ENCODE measurements around the gene MLH1.

- TF ChIP-seq, protein P1, sequence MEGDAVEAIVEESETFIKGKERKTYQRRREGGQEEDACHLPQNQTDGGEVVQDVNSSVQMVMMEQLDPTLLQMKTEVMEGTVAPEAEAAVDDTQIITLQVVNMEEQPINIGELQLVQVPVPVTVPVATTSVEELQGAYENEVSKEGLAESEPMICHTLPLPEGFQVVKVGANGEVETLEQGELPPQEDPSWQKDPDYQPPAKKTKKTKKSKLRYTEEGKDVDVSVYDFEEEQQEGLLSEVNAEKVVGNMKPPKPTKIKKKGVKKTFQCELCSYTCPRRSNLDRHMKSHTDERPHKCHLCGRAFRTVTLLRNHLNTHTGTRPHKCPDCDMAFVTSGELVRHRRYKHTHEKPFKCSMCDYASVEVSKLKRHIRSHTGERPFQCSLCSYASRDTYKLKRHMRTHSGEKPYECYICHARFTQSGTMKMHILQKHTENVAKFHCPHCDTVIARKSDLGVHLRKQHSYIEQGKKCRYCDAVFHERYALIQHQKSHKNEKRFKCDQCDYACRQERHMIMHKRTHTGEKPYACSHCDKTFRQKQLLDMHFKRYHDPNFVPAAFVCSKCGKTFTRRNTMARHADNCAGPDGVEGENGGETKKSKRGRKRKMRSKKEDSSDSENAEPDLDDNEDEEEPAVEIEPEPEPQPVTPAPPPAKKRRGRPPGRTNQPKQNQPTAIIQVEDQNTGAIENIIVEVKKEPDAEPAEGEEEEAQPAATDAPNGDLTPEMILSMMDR (IDR thresholded peaks at IDR 0.05; ENCODE audit: low read length), result peak; percentile 19; the same call in 1 of the 2 replicates
- TF ChIP-seq EZH2 (optimal IDR thresholded peaks at IDR 0.05; ENCODE audit: low read depth, low read length) (no peak), EZH2phosphoT487 (IDR thresholded peaks at IDR 0.05; ENCODE audit: low read length) (no peak)
Measured at GRCh38 chr3:36992806-36993325, 452 bp upstream of the MLH1 start, which contains the start of gene EPM2AIP1.
